Measurements from ENCODE around the gene ST8SIA6. TPM values are rescaled to one million over a fixed set of nuclear protein-coding genes. Genes with fewer than 3 reads are reported as not detected.
A peak's percentile ranks its signal among the peaks of the same experiment; 100 is the strongest.

ST8SIA6 gene
- total and polyA plus RNA-seq, 9 of the 15 experiments (the other 6 are each of a cell fraction or from before 2014, with no cell fraction given), result 0.69 to 6.7 (median 5.0) TPM

DNA sequence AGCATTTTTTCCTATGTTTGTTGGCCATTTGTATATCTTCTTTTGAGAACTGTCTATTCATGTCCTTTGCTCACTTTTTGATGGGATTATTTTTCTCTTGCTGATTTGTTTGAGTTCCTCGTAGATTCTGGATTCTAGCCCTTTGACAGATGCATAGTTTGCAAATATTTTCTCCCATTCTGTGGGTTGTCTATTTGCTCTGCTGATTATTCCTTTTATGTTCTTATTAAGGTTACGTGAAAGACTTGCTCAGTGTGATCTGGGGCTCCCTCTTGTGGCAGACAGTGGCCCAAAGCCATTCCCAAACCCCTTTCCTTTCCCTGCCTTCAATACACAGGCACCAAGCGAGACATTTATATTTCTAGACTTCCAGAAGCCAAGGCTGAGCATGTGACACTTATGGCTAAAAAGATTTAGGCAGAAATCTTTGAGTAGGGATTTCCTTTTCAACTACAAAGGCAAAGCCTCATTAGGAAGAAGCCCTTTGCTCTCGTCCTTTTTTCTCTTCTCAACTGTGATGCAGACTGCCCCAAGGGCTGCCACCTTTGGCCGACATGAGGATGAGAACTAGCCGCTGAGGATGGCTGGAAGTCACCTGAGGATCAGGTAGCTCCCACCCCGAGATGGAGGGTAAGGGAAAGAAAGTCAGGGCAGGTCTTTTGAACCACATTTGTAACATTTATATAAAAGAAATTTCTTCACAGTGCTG lies 23.6 kb downstream of the ST8SIA6 start (continued):
- TF ChIP-seq, protein P1, sequence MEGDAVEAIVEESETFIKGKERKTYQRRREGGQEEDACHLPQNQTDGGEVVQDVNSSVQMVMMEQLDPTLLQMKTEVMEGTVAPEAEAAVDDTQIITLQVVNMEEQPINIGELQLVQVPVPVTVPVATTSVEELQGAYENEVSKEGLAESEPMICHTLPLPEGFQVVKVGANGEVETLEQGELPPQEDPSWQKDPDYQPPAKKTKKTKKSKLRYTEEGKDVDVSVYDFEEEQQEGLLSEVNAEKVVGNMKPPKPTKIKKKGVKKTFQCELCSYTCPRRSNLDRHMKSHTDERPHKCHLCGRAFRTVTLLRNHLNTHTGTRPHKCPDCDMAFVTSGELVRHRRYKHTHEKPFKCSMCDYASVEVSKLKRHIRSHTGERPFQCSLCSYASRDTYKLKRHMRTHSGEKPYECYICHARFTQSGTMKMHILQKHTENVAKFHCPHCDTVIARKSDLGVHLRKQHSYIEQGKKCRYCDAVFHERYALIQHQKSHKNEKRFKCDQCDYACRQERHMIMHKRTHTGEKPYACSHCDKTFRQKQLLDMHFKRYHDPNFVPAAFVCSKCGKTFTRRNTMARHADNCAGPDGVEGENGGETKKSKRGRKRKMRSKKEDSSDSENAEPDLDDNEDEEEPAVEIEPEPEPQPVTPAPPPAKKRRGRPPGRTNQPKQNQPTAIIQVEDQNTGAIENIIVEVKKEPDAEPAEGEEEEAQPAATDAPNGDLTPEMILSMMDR (IDR thresholded peaks at IDR 0.05 in 2 of 3, conservative IDR thresholded peaks at IDR 0.05 in 1 of 3; ENCODE audit: insufficient read depth in 2 of 3, low read depth in 1 of 3, low read length in 3 of 3), result peak; percentile 79 to 92 (median 88)
- TF ChIP-seq ZZZ3 (IDR thresholded peaks at IDR 0.05) (no peak), BRD9 (IDR thresholded peaks at IDR 0.05; ENCODE audit: low read depth, partially characterized antibody) (peak; percentile 98), NFIC (IDR thresholded peaks at IDR 0.05) (0 out of 2 replicates have a peak, but pooled peaks have one; percentile 19), SMAD4 (CRISPR knock-in tag; conservative IDR thresholded peaks at IDR 0.05) (peak; percentile 76), GATA2 (CRISPR knock-in tag; IDR thresholded peaks at IDR 0.05) (no peak), LARP7 (IDR thresholded peaks at IDR 0.05) (0 out of 2 replicates have a peak, but pooled peaks have one; percentile 28), KLF16 (IDR thresholded peaks at IDR 0.05) (peak; percentile 44; the same call in 1 of the 2 replicates), EP400 (IDR thresholded peaks at IDR 0.05) (peak; percentile 45; the same call in 1 of the 2 replicates)
- TF ChIP-seq, protein P2, sequence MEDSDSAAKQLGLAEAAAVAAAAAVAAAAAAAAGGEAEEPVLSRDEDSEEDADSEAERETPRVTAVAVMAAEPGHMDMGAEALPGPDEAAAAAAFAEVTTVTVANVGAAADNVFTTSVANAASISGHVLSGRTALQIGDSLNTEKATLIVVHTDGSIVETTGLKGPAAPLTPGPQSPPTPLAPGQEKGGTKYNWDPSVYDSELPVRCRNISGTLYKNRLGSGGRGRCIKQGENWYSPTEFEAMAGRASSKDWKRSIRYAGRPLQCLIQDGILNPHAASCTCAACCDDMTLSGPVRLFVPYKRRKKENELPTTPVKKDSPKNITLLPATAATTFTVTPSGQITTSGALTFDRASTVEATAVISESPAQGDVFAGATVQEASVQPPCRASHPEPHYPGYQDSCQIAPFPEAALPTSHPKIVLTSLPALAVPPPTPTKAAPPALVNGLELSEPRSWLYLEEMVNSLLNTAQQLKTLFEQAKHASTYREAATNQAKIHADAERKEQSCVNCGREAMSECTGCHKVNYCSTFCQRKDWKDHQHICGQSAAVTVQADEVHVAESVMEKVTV (CRISPR knock-in tag; IDR thresholded peaks at IDR 0.05), result peak; percentile 75
- TF ChIP-seq, protein P3, sequence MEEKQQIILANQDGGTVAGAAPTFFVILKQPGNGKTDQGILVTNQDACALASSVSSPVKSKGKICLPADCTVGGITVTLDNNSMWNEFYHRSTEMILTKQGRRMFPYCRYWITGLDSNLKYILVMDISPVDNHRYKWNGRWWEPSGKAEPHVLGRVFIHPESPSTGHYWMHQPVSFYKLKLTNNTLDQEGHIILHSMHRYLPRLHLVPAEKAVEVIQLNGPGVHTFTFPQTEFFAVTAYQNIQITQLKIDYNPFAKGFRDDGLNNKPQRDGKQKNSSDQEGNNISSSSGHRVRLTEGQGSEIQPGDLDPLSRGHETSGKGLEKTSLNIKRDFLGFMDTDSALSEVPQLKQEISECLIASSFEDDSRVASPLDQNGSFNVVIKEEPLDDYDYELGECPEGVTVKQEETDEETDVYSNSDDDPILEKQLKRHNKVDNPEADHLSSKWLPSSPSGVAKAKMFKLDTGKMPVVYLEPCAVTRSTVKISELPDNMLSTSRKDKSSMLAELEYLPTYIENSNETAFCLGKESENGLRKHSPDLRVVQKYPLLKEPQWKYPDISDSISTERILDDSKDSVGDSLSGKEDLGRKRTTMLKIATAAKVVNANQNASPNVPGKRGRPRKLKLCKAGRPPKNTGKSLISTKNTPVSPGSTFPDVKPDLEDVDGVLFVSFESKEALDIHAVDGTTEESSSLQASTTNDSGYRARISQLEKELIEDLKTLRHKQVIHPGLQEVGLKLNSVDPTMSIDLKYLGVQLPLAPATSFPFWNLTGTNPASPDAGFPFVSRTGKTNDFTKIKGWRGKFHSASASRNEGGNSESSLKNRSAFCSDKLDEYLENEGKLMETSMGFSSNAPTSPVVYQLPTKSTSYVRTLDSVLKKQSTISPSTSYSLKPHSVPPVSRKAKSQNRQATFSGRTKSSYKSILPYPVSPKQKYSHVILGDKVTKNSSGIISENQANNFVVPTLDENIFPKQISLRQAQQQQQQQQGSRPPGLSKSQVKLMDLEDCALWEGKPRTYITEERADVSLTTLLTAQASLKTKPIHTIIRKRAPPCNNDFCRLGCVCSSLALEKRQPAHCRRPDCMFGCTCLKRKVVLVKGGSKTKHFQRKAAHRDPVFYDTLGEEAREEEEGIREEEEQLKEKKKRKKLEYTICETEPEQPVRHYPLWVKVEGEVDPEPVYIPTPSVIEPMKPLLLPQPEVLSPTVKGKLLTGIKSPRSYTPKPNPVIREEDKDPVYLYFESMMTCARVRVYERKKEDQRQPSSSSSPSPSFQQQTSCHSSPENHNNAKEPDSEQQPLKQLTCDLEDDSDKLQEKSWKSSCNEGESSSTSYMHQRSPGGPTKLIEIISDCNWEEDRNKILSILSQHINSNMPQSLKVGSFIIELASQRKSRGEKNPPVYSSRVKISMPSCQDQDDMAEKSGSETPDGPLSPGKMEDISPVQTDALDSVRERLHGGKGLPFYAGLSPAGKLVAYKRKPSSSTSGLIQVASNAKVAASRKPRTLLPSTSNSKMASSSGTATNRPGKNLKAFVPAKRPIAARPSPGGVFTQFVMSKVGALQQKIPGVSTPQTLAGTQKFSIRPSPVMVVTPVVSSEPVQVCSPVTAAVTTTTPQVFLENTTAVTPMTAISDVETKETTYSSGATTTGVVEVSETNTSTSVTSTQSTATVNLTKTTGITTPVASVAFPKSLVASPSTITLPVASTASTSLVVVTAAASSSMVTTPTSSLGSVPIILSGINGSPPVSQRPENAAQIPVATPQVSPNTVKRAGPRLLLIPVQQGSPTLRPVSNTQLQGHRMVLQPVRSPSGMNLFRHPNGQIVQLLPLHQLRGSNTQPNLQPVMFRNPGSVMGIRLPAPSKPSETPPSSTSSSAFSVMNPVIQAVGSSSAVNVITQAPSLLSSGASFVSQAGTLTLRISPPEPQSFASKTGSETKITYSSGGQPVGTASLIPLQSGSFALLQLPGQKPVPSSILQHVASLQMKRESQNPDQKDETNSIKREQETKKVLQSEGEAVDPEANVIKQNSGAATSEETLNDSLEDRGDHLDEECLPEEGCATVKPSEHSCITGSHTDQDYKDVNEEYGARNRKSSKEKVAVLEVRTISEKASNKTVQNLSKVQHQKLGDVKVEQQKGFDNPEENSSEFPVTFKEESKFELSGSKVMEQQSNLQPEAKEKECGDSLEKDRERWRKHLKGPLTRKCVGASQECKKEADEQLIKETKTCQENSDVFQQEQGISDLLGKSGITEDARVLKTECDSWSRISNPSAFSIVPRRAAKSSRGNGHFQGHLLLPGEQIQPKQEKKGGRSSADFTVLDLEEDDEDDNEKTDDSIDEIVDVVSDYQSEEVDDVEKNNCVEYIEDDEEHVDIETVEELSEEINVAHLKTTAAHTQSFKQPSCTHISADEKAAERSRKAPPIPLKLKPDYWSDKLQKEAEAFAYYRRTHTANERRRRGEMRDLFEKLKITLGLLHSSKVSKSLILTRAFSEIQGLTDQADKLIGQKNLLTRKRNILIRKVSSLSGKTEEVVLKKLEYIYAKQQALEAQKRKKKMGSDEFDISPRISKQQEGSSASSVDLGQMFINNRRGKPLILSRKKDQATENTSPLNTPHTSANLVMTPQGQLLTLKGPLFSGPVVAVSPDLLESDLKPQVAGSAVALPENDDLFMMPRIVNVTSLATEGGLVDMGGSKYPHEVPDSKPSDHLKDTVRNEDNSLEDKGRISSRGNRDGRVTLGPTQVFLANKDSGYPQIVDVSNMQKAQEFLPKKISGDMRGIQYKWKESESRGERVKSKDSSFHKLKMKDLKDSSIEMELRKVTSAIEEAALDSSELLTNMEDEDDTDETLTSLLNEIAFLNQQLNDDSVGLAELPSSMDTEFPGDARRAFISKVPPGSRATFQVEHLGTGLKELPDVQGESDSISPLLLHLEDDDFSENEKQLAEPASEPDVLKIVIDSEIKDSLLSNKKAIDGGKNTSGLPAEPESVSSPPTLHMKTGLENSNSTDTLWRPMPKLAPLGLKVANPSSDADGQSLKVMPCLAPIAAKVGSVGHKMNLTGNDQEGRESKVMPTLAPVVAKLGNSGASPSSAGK (IDR thresholded peaks at IDR 0.05), result peak; percentile 31; the same call in 1 of the 2 replicates

Data from K562 (cell line).